Body of pancreas (tissue), 4 donors: ENCODE measurements around the gene PCSK2.

Experiments
- CTCF ChIP-seq, 7 experiments: fragments of 450-650 bp in 4 of 7; fragments of 200-600 bp in 3 of 7; sonication (generic) in 3 of 7; IDR thresholded peaks; one replicate each; pipeline ENCODE4 v1.5.1; 2016 to 2019; ENCODE audit warnings: antibody characterized with exemption in 7 of 7
- POLR2A ChIP-seq, 3 donors: fragments of 450-650 bp; IDR thresholded peaks; one replicate each; pipeline ENCODE4 v1.6.1; 2016; ENCODE audit warnings: antibody characterized with exemption in 3 of 3, mild to moderate bottlenecking in 2 of 3

GRCh38 chr20:17519606-17520285 lies 292.9 kb downstream of the PCSK2 start:
- TF ChIP-seq POLR2A (IDR thresholded peaks at IDR 0.05) (no peak), CTCF (IDR thresholded peaks at IDR 0.05) (no peak)
